PC-9 (cell line): ENCODE data around the gene ORC5.

Experiments used
- CTCF ChIP-seq: fragments of 200-600 bp; sonication (generic); conservative IDR thresholded peaks from 2 replicates; pipeline ENCODE4 v1.6.1; 2017; ENCODE audit warnings: mixed run types, antibody characterized with exemption, mild to moderate bottlenecking, moderate library complexity
- EZH2 ChIP-seq: fragments of 200-600 bp; sonication (generic); IDR thresholded peaks from 2 replicates; pipeline ENCODE4 v1.8.0; 2017; ENCODE audit warnings: antibody characterized with exemption, low read depth

GRCh38 chr7:104198673-104199278 is 9.0 kb downstream of the ORC5 start:
- TF ChIP-seq CTCF (no peak), EZH2 (no peak)
